Stimulated activated CD4-positive, alpha-beta T cell treated with anti-CD3 and anti-CD28 coated beads, Interleukin-1b, Interleukin-23, amount 100 ng/mL, for 24 hours (primary cell): ENCODE results near the gene GPR15.

Source experiments
- DNase-seq, 4 experiments: peaks; one replicate each; pipeline ENCODE4 v3.0.0-alpha.2; 2020; ENCODE audit warnings: low read depth in 4 of 4, low spot score in 1 of 4

GPR15 gene

GRCh38 chr3:98531622-98532274, at the start of gene GPR15:
Gene GPR15, plus strand, starts transcription at chr3:98531978. Its CDS starts 56 bp downstream, at chr3:98532034.
- no peak for DNase-seq

- no peak for DNase-seq
Measured at GRCh38 chr3:98482717-98483482, 48.9 kb upstream of the GPR15 start.

GRCh38 chr3:98483626-98484025, 48.2 kb upstream of the GPR15 start:
- DNase-seq: no peak

GRCh38 chr3:98497381-98497780, 34.4 kb upstream of the GPR15 start, which contains the start of gene OR5K2:
Gene OR5K2, plus strand, starts transcription at chr3:98497681. Its CDS starts 0 bp downstream, at chr3:98497681.
- DNase-seq: no peak

- no peak for DNase-seq
Measured at GRCh38 chr3:98500019-98500418, 31.8 kb upstream of the GPR15 start.

GRCh38 chr3:98501270-98501669, 30.5 kb upstream of the GPR15 start:
- no peak for DNase-seq

GRCh38 chr3:98501863-98502576, 29.8 kb upstream of the GPR15 start:
- no peak for DNase-seq

- no peak for DNase-seq
Measured at GRCh38 chr3:98504539-98504938, 27.2 kb upstream of the GPR15 start.

GRCh38 chr3:98508582-98508981, 23.2 kb upstream of the GPR15 start:
- DNase-seq: no peak

- DNase-seq: no peak
Measured at GRCh38 chr3:98512576-98512975, 19.2 kb upstream of the GPR15 start.

GRCh38 chr3:98513091-98513511, 18.7 kb upstream of the GPR15 start:
- DNase-seq: no peak

GRCh38 chr3:98513736-98514135, 18.0 kb upstream of the GPR15 start:
- no peak for DNase-seq

GRCh38 chr3:98514948-98515347, 16.8 kb upstream of the GPR15 start:
- no peak for DNase-seq

- no peak for DNase-seq
Measured at GRCh38 chr3:98518816-98519215, 13.0 kb upstream of the GPR15 start.

GRCh38 chr3:98519351-98519750, 12.4 kb upstream of the GPR15 start:
- no peak for DNase-seq

GRCh38 chr3:98521897-98522543, 9.8 kb upstream of the GPR15 start:
- peak in 3 of 4 experiments; percentile 19 to 45 (median 36) for DNase-seq

GRCh38 chr3:98522544-98523281, 9.1 kb upstream of the GPR15 start, which contains the start of gene CLDND1:
Gene CLDND1, minus strand, starts transcription at chr3:98522902. Its CDS starts 1,478 bp downstream, at chr3:98521424.
- DNase-seq: peak; percentile 84 to 92 (median 88)

- DNase-seq: no peak
Measured at GRCh38 chr3:98525494-98525893, 6.3 kb upstream of the GPR15 start.

GRCh38 chr3:98528474-98529346, 3.1 kb upstream of the GPR15 start:
- no peak for DNase-seq
